Caki2 (cell line): ENCODE results near the gene SKAP1. TPM values are rescaled to one million over a fixed set of nuclear protein-coding genes. Genes with fewer than 3 reads are reported as not detected.
A peak's percentile ranks its signal among the peaks of the same experiment; 100 is the strongest.

Experiments
- DNase-seq: peaks from one replicate; pipeline ENCODE4 v3.0.0-alpha.2; 2015; ENCODE audit warnings: low read depth
- in situ Hi-C: cut with HindIII; loops from 2 replicates; pipeline ENCODE4 v1.10.0; 2016; ENCODE audit warnings: low sequenced_read_pairs, low pct_unique_long_range_greater_than_20kb, mixed read lengths
- total RNA-seq: library from RNA; depleted of rRNA; stranded (reverse); fragments of >200 nt; shearing (Covaris generic); gene quantifications from 2 replicates; pipeline ENCODE4 v1.2.3, GENCODE V29; 2014; ENCODE audit warnings: low replicate concordance

SKAP1 gene
- total RNA-seq, 1 experiment from 2014 or later: 0.88 TPM

- in situ Hi-C loops: no loop called here
- DNase-seq: no peak
Measured at GRCh38 chr17:48180842-48181629, 249.0 kb downstream of the SKAP1 start.

- in situ Hi-C loops: no loop called here
- DNase-seq: no peak
Measured at GRCh38 chr17:48179071-48179945, 250.7 kb downstream of the SKAP1 start.

GRCh38 chr17:48178317-48178716 lies 251.7 kb downstream of the SKAP1 start:
- no peak for DNase-seq
- in situ Hi-C loops: no loop called here

- in situ Hi-C loops: no loop called here
- DNase-seq: no peak
Measured at GRCh38 chr17:48177816-48178215, 252.2 kb downstream of the SKAP1 start.

GRCh38 chr17:48176471-48176855 lies 253.6 kb downstream of the SKAP1 start:
- DNase-seq: no peak

GRCh38 chr17:48175692-48176470 lies 254.1 kb downstream of the SKAP1 start:
- no peak for DNase-seq
- in situ Hi-C loops: no loop called here

More at GRCh38 chr17:48176471-48176855, 253.6 kb downstream of the SKAP1 start:
- in situ Hi-C loops: no loop called here

GRCh38 chr17:48174833-48175523 lies 255.0 kb downstream of the SKAP1 start:
- in situ Hi-C loops: no loop called here

GRCh38 chr17:48173191-48173984 lies 256.6 kb downstream of the SKAP1 start:
- no peak for DNase-seq
- in situ Hi-C loops: no loop called here

More at GRCh38 chr17:48174833-48175523, 255.0 kb downstream of the SKAP1 start:
- no peak for DNase-seq

GRCh38 chr17:48169926-48170325 lies 260.1 kb downstream of the SKAP1 start:
- in situ Hi-C loops: no loop called here
- DNase-seq: no peak

- DNase-seq: no peak
- in situ Hi-C loops: no loop called here
Measured at GRCh38 chr17:48163809-48164208, 266.2 kb downstream of the SKAP1 start.

- no peak for DNase-seq
- in situ Hi-C loops: no loop called here
Measured at GRCh38 chr17:48162946-48163506, 267.0 kb downstream of the SKAP1 start.

GRCh38 chr17:48162306-48162934 lies 267.6 kb downstream of the SKAP1 start:
- DNase-seq: no peak
- in situ Hi-C loops: no loop called here

GRCh38 chr17:48161127-48161905 lies 268.7 kb downstream of the SKAP1 start:
- DNase-seq: no peak
- in situ Hi-C loops: no loop called here

GRCh38 chr17:48160177-48161081 lies 269.6 kb downstream of the SKAP1 start:
- in situ Hi-C loops: no loop called here
- peak; percentile 10 for DNase-seq

GRCh38 chr17:48159232-48159631 lies 270.8 kb downstream of the SKAP1 start:
- in situ Hi-C loops: no loop called here
- no peak for DNase-seq
